HepG2 (cell line): Measurements from ENCODE around the gene AFDN.

Experiments used
- ATF2 ChIP-seq: sonication (generic); formaldehyde crosslinking; IDR thresholded peaks from 2 replicates; pipeline ENCODE4 v1.4.0; 2020; ENCODE audit warnings: missing genetic modification reagents
- ATF4 ChIP-seq, 2 experiments: fragments of 450-650 bp in 1 of 2; sonication (generic) in 1 of 2; formaldehyde crosslinking; IDR thresholded peaks; 2 replicates each; pipeline versions ENCODE4 v1.5.0 to v1.8.0; 2020 to 2022; ENCODE audit warnings: mild to moderate bottlenecking in 1 of 2, missing genetic modification reagents in 1 of 2
- CEBPB ChIP-seq: IDR thresholded peaks from 2 replicates; pipeline ENCODE4 v1.6.1; 2011; ENCODE audit warnings: low read depth, low read length, improper control_type of control experiment, borderline replicate concordance
- CTCF ChIP-seq: sonication (generic); formaldehyde crosslinking; IDR thresholded peaks from 2 replicates; pipeline ENCODE4 v1.5.0; 2020; ENCODE audit warnings: mild to moderate bottlenecking, missing genetic modification reagents, moderate library complexity
- DMTF1 ChIP-seq: sonication (generic); formaldehyde crosslinking; IDR thresholded peaks from 2 replicates; pipeline ENCODE4 v1.4.0; 2020; ENCODE audit warnings: mild to moderate bottlenecking, missing genetic modification reagents
- E2F1 ChIP-seq: sonication (generic); formaldehyde crosslinking; IDR thresholded peaks from 2 replicates; pipeline ENCODE4 v1.5.0; 2020; ENCODE audit warnings: missing genetic modification reagents
- EP300 ChIP-seq, 3 experiments: sonication (generic) in 1 of 3; formaldehyde crosslinking in 1 of 3; IDR thresholded peaks; 2 replicates each; pipeline versions ENCODE4 v1.5.1 to v1.6.1; 2011 to 2020; ENCODE audit warnings: low read depth in 2 of 3, low read length in 2 of 3, borderline replicate concordance in 1 of 3, improper control_type of control experiment in 1 of 3, mild to moderate bottlenecking in 1 of 3, missing genetic modification reagents in 1 of 3, moderate library complexity in 1 of 3
- GFI1 ChIP-seq: sonication (generic); formaldehyde crosslinking; IDR thresholded peaks from 2 replicates; pipeline ENCODE4 v1.5.0; 2020; ENCODE audit warnings: missing genetic modification reagents, mild to moderate bottlenecking, borderline replicate concordance
- MED1 ChIP-seq: sonication (generic); formaldehyde crosslinking; IDR thresholded peaks from 2 replicates; pipeline ENCODE4 v1.4.0; 2020; ENCODE audit warnings: missing genetic modification reagents
- POLR2AphosphoS2 ChIP-seq: IDR thresholded peaks from 2 replicates; pipeline ENCODE4 v1.6.1; 2011; ENCODE audit warnings: low read depth, low read length, improper control_type of control experiment
- PRPF4 ChIP-seq: fragments of 200-400 bp; formaldehyde crosslinking; IDR thresholded peaks from 2 replicates; pipeline ENCODE4 v1.6.1; 2016; ENCODE audit warnings: low read length, low read depth; ENCODE audit not compliant: poor library complexity, severe bottlenecking
- TFAP4 ChIP-seq: sonication (generic); IDR thresholded peaks from 2 replicates; pipeline ENCODE4 v1.6.1; 2016; ENCODE audit warnings: low read depth, borderline replicate concordance
- ZNF263 ChIP-seq: sonication (generic); formaldehyde crosslinking; IDR thresholded peaks from 2 replicates; pipeline ENCODE4 v1.4.0; 2020; ENCODE audit warnings: missing genetic modification reagents
- ZNF468 ChIP-seq: sonication (generic); formaldehyde crosslinking; IDR thresholded peaks from 2 replicates; pipeline ENCODE4 v1.8.0; 2022; ENCODE audit warnings: mild to moderate bottlenecking, moderate library complexity, missing genetic modification reagents

- no peak for TF ChIP-seq PRPF4
- peak; percentile 41; the same call in 1 of the 2 replicates for TF ChIP-seq TFAP4
- TF ChIP-seq EP300 (IDR thresholded peaks at IDR 0.05; ENCODE audit: low read depth in 2 of 2, low read length in 2 of 2), result no peak
- no peak for TF ChIP-seq EP300 (CRISPR knock-in tag; IDR thresholded peaks at IDR 0.05; ENCODE audit: borderline replicate concordance)
- TF ChIP-seq GFI1, result no peak
- TF ChIP-seq POLR2AphosphoS2, result no peak
- no peak for TF ChIP-seq E2F1
- TF ChIP-seq ATF2 (CRISPR knock-in tag), result no peak
- TF ChIP-seq ATF4 (CRISPR knock-in tag; IDR thresholded peaks at IDR 0.05), result no peak
- TF ChIP-seq CEBPB, result no peak
- TF ChIP-seq ZNF263 (CRISPR knock-in tag), result no peak
- no peak for TF ChIP-seq CTCF (CRISPR knock-in tag)
- TF ChIP-seq DMTF1, result no peak
- TF ChIP-seq ZNF468 (CRISPR knock-in tag), result no peak
- peak; percentile 45; the same call in 1 of the 2 replicates for TF ChIP-seq MED1 (CRISPR knock-in tag)
These were observed 39.6 kb upstream of the AFDN start for GRCh38 chr6:167786853-167787675.
